Activated CD8-positive, alpha-beta memory T cell treated with anti-CD3 and anti-CD28 coated beads for 48 hours (primary cell): ENCODE results near the gene MICAL3.

Source experiments
- DNase-seq, 3 experiments: peaks; one replicate each; pipeline ENCODE4 v3.0.0-alpha.2; 2020; ENCODE audit warnings: low read depth in 2 of 3, low spot score in 2 of 3

MICAL3 gene

DNA sequence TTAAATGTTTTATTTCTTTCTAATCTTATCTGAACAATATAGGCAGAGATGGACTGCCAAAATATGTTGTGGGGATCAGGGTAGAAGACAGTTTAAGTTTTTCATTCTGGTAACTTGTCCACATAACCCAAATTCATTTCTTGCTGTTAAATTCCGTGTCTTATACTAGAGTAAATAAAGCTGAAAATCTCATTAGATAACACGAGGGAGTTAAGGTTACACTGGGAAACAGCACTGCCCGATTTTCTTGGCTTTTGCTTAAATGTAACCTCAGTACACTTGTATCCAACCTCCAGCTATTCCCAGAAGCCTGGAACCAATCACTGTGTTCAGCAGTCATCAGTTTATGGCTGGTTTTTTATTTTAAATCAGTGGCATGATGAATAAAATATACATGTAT, 48.2 kb downstream of the MICAL3 start:
- DNase-seq, result no peak

DNA sequence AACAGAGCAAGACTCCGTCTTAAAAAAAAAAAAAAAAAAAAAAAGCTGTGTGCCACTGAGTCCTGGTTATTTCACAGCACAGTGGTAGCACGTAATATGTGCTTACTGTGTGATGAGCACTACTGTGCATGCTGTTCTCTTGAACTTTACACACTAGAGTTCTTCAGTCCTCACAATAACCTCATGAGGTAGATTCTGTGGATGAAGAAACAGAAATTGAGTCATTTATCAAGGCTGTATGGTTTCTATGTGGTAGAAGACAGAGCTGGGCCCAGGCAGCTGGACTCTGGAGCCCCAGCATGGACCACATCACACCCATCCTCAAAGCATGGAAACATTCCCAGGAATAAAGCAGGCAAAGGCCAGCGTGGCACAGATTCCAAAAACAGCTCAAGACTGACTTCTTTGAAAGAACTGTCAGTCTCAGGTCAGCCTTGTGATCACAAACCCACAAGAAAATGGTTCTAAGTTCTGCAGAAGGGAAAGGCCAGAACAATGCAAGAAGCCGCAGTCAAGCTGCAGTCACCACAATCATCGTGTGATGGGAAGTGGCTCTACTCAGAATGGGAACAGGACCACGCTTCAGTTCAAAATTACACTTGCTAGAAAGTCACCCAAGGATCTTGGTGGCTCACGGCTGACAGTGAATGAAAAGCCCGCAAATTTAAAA, 49.5 kb downstream of the MICAL3 start:
- peak in 2 of 3 experiments; percentile 10 to 40 for DNase-seq

DNA sequence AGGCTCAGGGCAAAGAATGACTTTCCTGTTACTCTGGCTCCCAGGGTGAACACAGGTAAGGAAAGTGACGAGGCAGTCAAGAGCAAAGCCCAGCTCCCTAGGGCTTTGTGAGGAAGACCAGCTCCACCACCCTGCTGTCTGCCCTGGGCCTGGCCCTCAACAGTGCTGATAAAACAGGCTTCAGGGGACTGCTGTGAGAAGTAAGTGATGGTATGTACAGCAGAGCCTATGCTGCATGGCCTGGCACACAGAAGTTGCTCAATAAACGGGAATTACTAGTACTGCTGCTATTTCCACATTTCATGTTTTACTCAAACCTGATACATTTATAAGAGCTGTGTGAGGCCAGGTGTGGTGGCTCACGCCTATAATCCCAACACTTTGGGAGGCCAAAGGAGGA, 50.3 kb downstream of the MICAL3 start:
- DNase-seq, result no peak

DNA sequence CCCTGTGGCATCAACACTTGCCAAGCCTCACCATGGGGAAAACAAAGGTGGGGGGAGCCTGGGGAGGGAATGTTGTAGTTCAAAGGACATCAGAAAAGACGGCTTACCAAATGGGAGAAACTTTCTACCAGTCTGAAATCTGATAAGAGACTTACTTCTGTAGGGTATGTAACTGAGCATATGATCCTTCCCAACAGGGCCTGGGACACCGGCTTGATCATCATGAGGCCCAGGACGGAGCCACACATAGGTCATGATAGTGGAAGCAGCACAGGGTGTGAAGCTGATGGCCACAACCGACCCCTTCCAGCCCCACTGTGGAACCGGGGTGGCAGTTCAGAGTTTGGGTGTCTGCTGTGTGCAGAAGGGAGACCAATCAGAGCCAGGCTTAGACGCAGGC, 51.1 kb downstream of the MICAL3 start:
- no peak for DNase-seq

DNA sequence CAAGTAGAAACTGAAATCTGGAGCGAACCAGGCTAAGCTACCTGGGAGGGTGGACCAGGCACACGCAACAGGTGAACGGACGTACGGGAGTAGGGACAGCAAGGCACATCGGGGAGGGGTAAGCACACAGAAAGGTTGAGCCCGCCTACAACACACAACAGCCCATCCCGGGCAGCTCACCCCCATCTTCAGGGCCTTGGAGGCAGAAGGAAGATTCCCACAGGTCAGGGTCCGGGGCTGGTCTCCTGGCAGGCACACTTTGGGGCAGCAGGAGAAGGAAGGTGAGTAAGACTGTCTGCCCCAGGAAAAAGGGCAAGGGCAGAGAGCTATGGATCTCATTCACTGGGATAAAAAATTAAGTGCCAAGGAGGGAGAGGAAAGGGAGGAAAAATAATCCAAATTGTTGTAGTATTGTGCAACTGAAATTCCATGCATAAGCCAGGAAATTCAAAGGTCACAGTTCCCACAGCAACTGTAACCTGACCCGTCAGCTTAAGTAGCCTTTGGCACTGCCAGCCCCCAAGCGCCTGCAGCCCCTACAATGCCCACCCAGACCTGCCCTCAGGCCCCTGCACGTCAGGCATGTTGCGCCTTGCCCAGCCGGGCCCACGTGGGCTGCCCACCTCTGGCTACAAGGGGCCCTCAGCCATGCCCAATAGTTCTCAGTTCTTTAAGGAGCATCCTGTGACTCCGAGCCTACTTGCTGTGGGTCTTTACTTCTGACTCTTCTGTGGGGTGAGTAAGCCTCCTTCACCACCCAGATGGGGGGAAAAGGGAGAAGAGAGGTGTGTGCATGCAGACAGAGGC, 51.8 kb downstream of the MICAL3 start:
- no peak for DNase-seq

DNA sequence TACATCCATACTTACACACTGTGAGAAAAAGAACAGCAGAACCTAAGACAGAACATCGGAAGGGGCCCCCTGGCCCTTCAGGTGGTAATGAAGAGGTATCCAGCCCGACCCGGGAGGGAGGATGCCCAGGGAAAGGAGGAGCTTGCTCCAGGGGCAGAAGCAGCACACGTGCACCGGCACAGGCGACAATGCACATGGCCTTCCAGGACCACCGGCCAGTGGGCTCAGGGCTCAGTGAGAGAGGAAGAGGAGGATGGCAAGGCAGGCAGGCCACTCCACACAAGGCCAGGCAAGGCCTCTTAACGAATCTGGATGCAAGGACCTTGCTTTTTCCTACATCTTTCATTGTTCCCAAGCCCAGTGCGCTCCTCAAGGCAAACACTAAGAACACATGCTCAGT, 52.6 kb downstream of the MICAL3 start:
- no peak for DNase-seq

DNA sequence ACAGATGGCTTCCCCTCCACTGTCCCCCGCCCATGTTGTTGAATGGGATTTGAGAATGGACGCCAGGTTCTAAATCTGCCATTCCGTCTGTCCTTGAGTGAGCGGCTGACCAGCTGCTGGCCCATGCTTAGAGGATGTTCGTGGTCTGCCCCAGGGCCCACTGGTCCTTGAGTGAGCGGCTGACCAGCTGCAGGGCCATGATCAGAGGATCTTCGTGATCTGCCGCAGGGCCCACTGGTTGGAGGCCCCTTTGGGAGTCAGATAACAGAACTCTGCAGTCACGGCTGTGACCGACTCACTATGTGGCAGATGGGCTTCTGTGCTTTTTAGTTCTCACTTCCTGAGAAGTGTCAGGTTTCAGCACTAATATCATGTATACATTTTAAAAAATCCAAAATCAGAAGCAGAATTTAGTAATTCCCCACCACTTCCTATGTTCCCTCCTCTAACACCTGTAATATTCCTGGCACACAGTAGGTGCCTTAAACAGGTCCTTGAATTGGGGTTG, 54.1 kb downstream of the MICAL3 start:
- DNase-seq, result no peak

DNA sequence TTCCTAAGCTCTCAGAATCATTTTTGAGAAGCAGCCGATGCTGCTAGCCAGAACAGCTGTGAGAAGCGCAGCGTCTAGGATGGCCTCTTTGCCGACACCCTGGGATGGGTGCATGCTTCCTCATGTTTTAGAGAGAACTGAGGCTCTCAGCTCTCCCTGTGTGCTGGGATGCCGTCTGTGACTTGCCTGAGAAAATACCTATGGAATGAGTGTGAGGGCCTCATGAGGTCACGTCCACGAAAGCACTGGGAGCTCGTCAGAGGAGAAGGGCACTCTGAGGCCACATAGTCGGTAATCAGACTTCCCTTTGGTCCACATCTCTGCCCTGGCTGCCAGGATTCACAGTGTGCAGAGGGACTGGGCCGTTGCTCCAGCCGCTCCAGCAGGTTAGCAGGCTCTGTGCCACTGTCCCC, 54.7 kb downstream of the MICAL3 start:
- DNase-seq, result no peak

DNA sequence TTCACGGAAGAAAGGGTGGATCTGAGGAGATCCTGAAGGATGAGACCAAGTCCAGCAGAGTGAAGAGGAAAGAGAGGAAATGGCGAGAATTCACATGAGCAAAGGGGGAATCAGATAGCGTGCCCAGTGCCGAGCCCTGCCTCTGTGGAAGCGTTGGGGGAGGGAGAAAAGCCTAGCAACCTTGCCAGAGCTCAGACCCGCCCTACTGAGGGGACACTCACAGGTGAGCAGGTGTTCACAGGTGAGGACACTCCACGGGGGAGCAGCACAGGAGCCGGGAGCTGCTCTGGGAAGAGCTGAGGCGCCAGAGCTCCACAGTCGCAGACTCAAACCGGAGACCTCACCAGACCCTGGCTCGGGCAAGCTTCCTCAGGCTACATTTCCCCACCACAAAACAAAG, 56.2 kb downstream of the MICAL3 start:
- DNase-seq, result no peak

DNA sequence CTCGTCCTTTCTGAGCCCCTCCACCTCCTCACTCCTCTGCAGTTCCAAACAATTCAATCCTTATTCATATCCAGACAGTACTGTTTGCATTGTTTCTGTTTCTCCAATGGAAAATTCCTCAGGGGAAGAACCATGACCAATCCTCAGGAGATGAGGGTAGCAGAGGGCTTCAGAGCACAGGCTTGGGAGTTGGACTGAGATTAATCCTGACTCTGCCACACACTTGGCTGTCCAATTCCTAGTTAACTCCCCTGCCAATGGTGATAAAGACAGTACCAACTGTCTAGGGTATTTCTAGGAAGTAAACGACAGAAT, 58.0 kb downstream of the MICAL3 start:
- no peak for DNase-seq

DNA sequence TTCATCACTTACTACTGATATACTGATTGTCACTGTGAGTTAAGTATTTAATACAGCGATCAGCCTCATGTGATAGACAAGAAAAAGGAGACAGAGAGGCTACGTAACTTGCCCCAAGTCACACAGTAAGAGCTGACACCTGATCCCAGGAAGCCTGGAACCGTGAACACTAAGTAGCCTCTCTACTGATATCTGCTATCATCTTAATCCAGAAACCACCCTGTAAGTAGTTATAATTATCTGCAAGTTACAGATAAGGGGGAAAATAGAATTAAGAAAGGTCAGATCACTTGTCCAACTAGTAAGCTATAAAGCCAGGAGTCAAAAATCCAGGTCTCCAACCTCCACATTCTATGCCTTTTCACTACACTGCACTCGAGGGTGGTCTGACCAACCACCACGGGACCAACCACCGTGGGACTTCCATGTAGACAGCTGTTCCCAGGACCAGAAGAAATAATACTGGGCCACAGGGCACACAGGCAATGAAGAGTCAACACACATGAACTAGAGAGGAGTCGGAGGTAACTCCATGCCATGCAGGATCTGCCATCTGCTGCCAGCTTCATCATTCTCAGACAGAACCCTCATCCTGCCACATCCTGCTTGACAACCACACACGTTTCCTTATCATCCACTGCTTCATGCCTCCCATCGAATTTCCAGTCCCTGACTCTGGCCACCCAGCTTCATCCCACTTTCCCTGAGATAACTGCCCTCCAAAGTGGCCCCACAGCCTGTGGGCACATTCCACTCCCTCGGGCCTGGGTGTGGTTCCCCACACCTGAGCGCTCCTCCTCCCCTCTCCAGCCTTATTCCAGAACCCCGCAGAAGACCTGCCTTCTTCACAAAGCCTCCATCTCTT, 58.6 kb downstream of the MICAL3 start:
- DNase-seq, result no peak

DNA sequence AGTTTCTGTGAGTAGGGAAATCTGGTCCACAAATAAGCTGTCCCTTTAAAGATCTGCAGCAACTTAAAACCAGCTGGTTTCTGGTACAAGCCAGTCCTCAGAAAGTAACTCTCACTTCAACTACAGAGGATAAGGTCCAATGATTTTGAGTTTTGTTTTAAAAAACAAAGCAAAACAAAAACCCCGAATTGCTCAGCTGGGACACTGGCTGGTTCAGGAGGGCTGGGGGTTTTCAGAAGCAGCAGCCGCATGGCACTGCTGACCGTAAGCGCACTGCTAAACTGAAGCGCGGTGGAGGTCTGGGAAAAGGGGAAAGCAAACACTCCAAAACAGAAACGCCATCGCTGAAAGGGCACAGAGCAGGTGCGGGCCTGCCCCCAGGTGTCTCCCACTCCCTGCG, 59.7 kb downstream of the MICAL3 start:
- DNase-seq, result no peak

DNA sequence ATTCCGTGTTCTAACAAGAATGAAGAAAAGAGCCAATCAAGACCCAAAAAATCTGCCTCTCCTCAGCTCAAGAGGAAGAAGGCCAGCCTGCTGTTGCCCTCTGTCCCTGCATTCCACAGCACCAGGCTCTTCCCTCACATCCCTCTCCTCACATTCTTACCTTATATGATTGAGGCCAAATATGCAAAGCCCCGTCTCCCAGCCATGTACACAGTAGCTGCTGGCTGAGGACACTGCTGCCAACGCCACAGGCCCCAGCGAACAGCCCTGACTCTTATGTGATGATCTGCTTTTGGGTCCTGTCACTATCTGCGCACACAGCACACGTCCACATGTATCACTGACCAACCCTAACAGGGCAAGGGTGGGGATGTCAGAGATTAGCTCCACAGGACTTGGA, 60.2 kb downstream of the MICAL3 start:
- no peak for DNase-seq

DNA sequence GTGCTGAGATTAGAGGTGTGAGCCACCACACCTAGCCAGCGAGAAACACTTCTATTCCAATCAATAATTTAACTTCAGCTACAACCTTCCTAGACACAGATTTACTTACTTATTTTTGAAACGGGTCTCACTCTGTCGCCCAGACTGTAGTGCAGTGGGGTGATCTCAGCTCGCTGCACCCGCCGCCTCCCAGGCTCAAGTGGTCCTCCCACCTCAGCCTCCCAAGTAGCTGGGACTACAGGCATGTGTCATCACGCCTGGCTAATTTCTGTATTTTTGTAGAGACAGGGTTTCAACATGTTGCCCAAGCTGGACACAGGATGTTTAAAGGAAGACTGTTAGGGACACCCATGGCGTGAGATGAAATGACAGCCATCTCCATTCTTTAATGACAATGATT, 61.3 kb downstream of the MICAL3 start:
- DNase-seq, result no peak

DNA sequence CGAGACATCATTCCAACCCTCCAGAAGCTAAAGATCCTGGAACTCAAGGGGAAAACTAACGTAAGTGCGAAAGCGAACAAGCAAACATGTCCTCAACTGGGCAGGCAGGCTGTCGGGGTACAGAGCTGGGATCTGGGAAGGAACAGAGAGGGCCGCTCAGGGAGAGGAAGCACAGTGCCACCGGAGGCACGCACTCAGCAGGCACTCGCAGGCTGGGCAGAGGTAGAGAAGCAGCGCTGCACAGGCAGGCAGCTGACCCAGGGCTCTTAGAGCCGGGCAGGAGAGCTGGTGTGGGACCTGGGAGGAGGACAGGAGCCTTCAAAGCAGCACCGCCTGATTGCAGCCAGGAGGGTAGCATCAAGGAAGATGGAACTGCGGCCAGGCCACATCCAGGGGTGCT, 62.2 kb downstream of the MICAL3 start:
- no peak for DNase-seq

DNA sequence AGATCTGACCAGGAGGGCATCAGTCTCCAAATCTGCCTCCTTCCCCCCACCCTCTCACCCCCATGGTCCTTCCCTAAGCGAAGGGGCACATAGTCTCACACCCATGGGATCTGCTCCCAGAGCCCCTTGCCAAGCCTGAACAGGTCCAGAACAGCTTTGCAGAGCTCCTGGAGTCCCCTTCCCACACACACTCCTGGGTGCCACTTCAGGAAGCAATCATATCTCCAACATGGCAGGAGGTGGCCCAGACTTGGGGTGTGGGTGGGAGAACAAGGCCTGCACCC, 63.0 kb downstream of the MICAL3 start:
- no peak for DNase-seq

DNA sequence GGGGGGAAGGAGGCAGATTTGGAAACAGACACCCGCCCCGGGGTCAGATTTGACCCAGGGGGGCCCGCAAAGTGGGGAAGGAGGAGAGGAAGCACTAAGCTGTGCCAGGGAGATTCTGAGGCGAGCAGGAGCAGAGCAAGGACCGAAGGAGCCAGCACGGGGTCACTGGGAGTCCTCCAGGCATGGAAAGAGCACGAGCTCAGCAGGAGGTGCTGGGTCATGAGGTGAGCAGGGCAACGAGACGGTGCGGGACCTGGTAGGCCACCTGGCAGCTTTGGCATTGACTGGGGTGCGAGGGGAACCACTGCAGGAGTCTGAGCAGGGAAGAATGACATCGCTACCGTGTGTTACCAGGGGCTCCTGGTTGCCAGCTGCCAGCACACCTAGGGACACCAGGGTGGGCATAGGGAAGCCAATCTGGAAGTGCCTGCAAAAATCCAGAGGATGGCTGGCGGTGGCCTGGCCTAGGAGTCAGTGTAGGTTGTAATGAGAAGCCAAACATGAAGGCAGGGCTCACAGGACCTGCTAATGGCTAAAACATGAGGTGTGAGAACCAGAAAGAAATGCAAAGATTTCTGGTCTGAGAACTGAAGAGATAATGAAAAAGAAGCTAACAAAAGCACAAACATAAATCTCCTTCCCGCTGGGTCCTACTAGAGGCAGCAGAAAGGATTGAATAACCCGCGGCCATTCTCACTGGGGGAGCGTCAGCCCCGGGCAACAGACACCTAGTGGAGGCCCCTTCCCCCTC, 63.5 kb downstream of the MICAL3 start:
- no peak for DNase-seq

DNA sequence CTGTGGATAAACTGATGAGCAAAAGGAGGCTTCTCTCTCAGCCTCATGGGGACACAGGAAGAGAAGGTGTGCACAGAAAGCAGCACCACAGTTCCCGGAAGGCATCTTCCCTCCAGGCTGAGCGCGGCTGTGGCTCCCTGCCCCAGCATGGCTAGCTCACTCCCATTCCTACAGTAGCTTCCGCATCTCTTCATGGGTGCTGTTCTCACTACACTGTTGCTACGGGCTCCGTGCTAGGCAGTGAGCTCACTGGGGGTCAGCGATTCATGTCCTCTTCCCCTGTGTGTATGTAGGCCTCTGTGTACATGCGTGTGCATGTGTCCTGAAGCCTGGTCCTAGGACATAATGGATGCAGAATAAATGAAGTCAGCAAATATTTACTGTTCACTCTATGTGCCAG, 64.3 kb downstream of the MICAL3 start:
- no peak for DNase-seq

DNA sequence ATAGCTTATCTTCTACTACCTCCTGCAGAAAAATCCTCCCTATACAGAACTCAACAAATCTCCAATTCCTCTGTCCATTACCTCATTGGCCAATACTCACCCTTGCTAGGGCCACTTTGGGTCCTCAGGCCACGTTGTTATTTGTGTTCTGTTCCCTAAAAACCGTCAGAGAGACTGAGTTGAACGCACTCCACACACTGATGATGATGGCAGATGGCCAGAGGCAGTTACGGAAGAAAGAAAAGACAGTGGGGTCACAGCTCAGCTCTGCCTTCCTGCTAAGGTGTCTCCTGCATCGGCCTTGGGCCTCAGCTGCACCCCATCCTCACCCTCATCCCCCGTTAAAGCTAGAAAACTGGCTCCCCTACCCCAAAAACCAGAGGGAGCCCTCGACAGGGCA, 66.2 kb downstream of the MICAL3 start:
- no peak for DNase-seq

DNA sequence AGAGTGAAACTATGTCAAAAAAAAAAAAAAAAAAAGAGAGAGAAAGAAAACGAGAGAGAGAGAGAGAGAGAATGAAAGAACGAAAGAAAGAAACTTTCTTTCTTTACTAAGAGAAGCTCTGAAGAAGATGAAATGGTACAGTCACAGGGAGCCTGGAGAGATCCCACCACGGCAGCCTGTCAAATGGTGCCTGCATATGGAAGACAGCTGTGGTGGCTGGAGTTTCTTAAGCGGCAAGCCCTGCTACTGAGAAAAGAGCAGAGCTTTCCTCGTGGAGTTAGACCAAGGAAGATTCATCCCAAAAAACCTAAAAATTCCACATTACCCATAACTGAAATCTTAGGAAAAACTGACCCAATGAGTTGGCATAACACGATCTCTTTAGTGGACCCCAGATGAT, 66.7 kb downstream of the MICAL3 start:
- no peak for DNase-seq

DNA sequence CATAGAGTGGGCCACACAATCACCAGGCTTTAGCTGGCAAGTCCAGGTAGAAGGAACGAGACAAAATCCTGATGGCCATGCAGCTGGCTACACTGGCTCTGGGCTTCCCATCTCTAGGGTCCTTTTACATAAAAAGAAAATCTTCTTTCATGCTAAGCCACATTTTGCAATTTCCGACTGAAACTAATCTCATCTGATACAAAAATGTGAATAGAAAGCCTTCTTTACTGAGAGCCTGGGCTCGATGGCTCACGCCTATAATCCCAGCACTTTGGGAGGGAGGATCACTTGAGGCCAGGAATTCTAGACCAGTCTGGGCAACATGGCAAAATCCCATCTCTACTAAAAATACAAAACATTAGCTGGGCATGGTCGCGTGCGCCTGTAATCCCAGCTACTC, 67.2 kb downstream of the MICAL3 start:
- DNase-seq, result no peak
